ENCODE results near the gene TMEM263. TPM values are rescaled to one million over a fixed set of nuclear protein-coding genes. Genes with fewer than 3 reads are reported as not detected.

TMEM263 gene
- total and polyA plus RNA-seq, 10 donors = 9.6 to 38.1 (median 28.5) TPM

GRCh38 chr12:106974511-106974910 lies 18.8 kb downstream of the TMEM263 start:
- Histone ChIP-seq H3K4me1 (peaks cover 0 to 15% (median 3%) of the 10 kb centered on the region in 6 donors), H3K4me3 (no peak overlapping the region), H3K27me3 (replicated peaks in 1 of 7) (no peaks in the 10 kb centered on the region), H3K36me3 (peaks cover 0 to 42% (median 15%) of the 10 kb centered on the region in 6 donors), H3K9me3 (no peaks in the 10 kb centered on the region), H3K27ac (no peak overlapping the region)
- WGBS, 5 donors = 69 to 89% (median 73%) methylated on average over 3 of the region's 3 CpGs
- TF ChIP-seq, protein P1, sequence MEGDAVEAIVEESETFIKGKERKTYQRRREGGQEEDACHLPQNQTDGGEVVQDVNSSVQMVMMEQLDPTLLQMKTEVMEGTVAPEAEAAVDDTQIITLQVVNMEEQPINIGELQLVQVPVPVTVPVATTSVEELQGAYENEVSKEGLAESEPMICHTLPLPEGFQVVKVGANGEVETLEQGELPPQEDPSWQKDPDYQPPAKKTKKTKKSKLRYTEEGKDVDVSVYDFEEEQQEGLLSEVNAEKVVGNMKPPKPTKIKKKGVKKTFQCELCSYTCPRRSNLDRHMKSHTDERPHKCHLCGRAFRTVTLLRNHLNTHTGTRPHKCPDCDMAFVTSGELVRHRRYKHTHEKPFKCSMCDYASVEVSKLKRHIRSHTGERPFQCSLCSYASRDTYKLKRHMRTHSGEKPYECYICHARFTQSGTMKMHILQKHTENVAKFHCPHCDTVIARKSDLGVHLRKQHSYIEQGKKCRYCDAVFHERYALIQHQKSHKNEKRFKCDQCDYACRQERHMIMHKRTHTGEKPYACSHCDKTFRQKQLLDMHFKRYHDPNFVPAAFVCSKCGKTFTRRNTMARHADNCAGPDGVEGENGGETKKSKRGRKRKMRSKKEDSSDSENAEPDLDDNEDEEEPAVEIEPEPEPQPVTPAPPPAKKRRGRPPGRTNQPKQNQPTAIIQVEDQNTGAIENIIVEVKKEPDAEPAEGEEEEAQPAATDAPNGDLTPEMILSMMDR (IDR thresholded peaks at IDR 0.05 in 8 of 11, conservative IDR thresholded peaks at IDR 0.05 in 3 of 11) = no peak
- TF ChIP-seq POLR2A (IDR thresholded peaks at IDR 0.05) = no peak
- no peak for TF ChIP-seq POLR2AphosphoS5 (IDR thresholded peaks at IDR 0.05)
- intact Hi-C loops (cut with DNase I; ENCODE audit: low total_unique reads) = no loop called here
- DNase-seq = no peak

GRCh38 chr12:106975098-106975497 lies 19.4 kb downstream of the TMEM263 start:
- peaks cover 0 to 15% (median 3%) of the 10 kb centered on the region in 6 donors for H3K4me1 ChIP-seq
- H3K36me3 ChIP-seq = peaks cover 0 to 40% (median 13%) of the 10 kb centered on the region in 6 donors
- 92 to 98% (median 96%) methylated on average over 8 of the region's 8 CpGs for WGBS, 5 donors
- no peak overlapping the region for H3K4me3 ChIP-seq
- no peak overlapping the region for H3K27ac ChIP-seq
- TF ChIP-seq, protein P1 (IDR thresholded peaks at IDR 0.05 in 8 of 11, conservative IDR thresholded peaks at IDR 0.05 in 3 of 11) = no peak
- no peak for TF ChIP-seq POLR2AphosphoS5 (IDR thresholded peaks at IDR 0.05)
- no peak for TF ChIP-seq POLR2A (IDR thresholded peaks at IDR 0.05)
- DNase-seq = no peak
- intact Hi-C loops (cut with DNase I; ENCODE audit: low total_unique reads) = no loop called here
- H3K9me3 ChIP-seq = no peaks in the 10 kb centered on the region
- H3K27me3 ChIP-seq (replicated peaks in 1 of 7) = no peaks in the 10 kb centered on the region

DNA sequence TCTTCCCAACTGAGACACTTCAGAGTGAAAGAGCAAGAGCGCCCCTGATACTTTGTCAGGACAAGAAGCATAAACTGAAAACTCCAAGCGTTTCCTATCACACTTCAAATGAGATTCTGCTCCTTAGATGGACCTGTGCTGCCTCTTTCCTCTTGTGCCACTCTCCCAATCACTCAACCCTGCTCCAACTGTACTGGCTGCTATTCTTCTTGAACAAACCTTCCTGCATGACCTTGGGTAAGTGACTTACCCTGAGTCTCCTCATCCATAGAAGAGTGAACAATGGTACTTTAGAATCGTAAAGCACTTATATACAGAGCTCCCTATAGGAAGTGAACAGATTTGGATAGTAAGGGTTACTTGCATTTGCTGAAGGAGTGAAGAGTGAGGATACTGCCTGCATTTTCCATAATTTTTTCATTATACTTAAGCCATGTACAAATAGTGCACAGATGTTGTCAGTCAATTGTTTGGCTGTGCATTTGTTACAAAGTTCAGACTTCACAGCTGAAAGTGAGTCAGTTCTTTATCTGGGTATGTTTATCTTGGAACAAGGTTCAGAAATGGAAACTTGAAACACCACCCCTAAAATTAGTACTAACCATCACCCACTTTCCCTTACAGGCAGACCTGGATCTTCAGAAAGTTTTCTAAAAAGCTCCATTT lies 20.4 kb downstream of the TMEM263 start:
- H3K4me3 ChIP-seq = no peak overlapping the region
- intact Hi-C loops (cut with DNase I; ENCODE audit: low total_unique reads) = no loop called here
- H3K4me1 ChIP-seq = peaks cover 0 to 18% (median 3%) of the 10 kb centered on the region in 6 donors
- H3K36me3 ChIP-seq = peaks cover 0 to 30% (median 9%) of the 10 kb centered on the region in 6 donors
- H3K27ac ChIP-seq = no peak overlapping the region
- no peaks in the 10 kb centered on the region for H3K27me3 ChIP-seq (replicated peaks in 1 of 7)
- no peaks in the 10 kb centered on the region for H3K9me3 ChIP-seq
- DNase-seq = no peak
- TF ChIP-seq, protein P1 (IDR thresholded peaks at IDR 0.05 in 8 of 11, conservative IDR thresholded peaks at IDR 0.05 in 3 of 11) = no peak
- TF ChIP-seq POLR2A (IDR thresholded peaks at IDR 0.05) (no peak), POLR2AphosphoS5 (IDR thresholded peaks at IDR 0.05) (no peak)
- WGBS, 5 donors = 78 to 98% (median 92%) methylated on average over 3 of the region's 3 CpGs

- no peak overlapping the region for H3K27ac ChIP-seq
- no peak for DNase-seq
- intact Hi-C loops (cut with DNase I; ENCODE audit: low total_unique reads) = no loop called here
- peaks cover 0 to 25% (median 3%) of the 10 kb centered on the region in 6 donors for H3K36me3 ChIP-seq
- H3K4me3 ChIP-seq = no peak overlapping the region
- H3K9me3 ChIP-seq = no peaks in the 10 kb centered on the region
- TF ChIP-seq POLR2AphosphoS5 (IDR thresholded peaks at IDR 0.05) = no peak
- TF ChIP-seq POLR2A (IDR thresholded peaks at IDR 0.05) = no peak
- TF ChIP-seq, protein P1 (IDR thresholded peaks at IDR 0.05 in 8 of 11, conservative IDR thresholded peaks at IDR 0.05 in 3 of 11) = no peak
- H3K4me1 ChIP-seq = peaks cover 0 to 23% (median 3%) of the 10 kb centered on the region in 6 donors
- 92 to 100% (median 98%) methylated on average over 1 of the region's 1 CpG for WGBS, 5 donors
- no peaks in the 10 kb centered on the region for H3K27me3 ChIP-seq (replicated peaks in 1 of 7)
Measured at GRCh38 chr12:106976668-106977067, 21.0 kb downstream of the TMEM263 start.

Measured in spleen (tissue), 11 donors.